SK-N-SH treated with all-trans-retinoic acid at 6 μM for 48 hours (cell line): ENCODE data around the gene MRGPRX4.
"Not testable (repeated sequence)": the region's sequence is repeated elsewhere in the genome, so short reads cannot be mapped to it uniquely, and the experiment has no call there.

Experiments used
- ATAC-seq: fragments of 200-7000 bp; cut with Tn5 transposase; 3 replicates; pipeline ENCODE4 v1.9.1; 2020; ENCODE audit warnings: mild to moderate bottlenecking, moderate library complexity
- ARNTL ChIP-seq: fragments of 450-650 bp; formaldehyde crosslinking; IDR thresholded peaks from 2 replicates; pipeline ENCODE4 v1.5.0; 2020; ENCODE audit warnings: low read depth, mild to moderate bottlenecking, moderate library complexity, borderline replicate concordance
- BACH2 ChIP-seq: fragments of 250-450 bp; sonication (Bioruptor Pico); IDR thresholded peaks from 2 replicates; pipeline ENCODE4 v1.9.0; 2021; ENCODE audit warnings: mild to moderate bottlenecking, borderline replicate concordance
- CREB5 ChIP-seq: fragments of 250-450 bp; sonication (Bioruptor Pico); IDR thresholded peaks from 2 replicates; pipeline ENCODE4 v1.5.1; 2020; ENCODE audit warnings: low read depth, mild to moderate bottlenecking, moderate library complexity
- CSDC2 ChIP-seq: fragments of 250-450 bp; sonication (Bioruptor Pico); IDR thresholded peaks from 2 replicates; pipeline ENCODE4 v1.5.0; 2020; ENCODE audit warnings: mild to moderate bottlenecking, moderate library complexity
- ESRRG ChIP-seq: fragments of 250-450 bp; sonication (Bioruptor Pico); IDR thresholded peaks from 2 replicates; pipeline ENCODE4 v1.6.1; 2021; ENCODE audit warnings: mild to moderate bottlenecking
- GLIS3 ChIP-seq: fragments of 250-450 bp; sonication (Bioruptor Pico); IDR thresholded peaks from 2 replicates; pipeline ENCODE4 v1.5.0; 2020; ENCODE audit warnings: mild to moderate bottlenecking, moderate library complexity
- ISL1 ChIP-seq: fragments of 250-450 bp; sonication (Bioruptor Pico); IDR thresholded peaks from 2 replicates; pipeline ENCODE4 v2.1.2; 2022; ENCODE audit warnings: mild to moderate bottlenecking, moderate library complexity
- OSR1 ChIP-seq: fragments of 250-450 bp; sonication (Bioruptor Pico); IDR thresholded peaks from 2 replicates; pipeline ENCODE4 v1.8.0; 2022; ENCODE audit warnings: moderate library complexity, mild to moderate bottlenecking, inconsistent platforms
- PATZ1 ChIP-seq: fragments of 250-450 bp; sonication (Bioruptor Pico); IDR thresholded peaks from 2 replicates; pipeline ENCODE4 v1.8.0; 2020; ENCODE audit warnings: mild to moderate bottlenecking, moderate library complexity, borderline replicate concordance
- POU6F1 ChIP-seq: fragments of 250-450 bp; sonication (Bioruptor Pico); IDR thresholded peaks from 2 replicates; pipeline ENCODE4 v1.8.0; 2021; ENCODE audit warnings: low read depth, mild to moderate bottlenecking, moderate library complexity, borderline replicate concordance
- PPARA ChIP-seq: fragments of 250-450 bp; sonication (Bioruptor Pico); IDR thresholded peaks from 2 replicates; pipeline ENCODE4 v1.5.0; 2020; ENCODE audit warnings: mild to moderate bottlenecking, borderline replicate concordance
- RARB ChIP-seq: fragments of 250-450 bp; sonication (Bioruptor Pico); IDR thresholded peaks from 2 replicates; pipeline ENCODE4 v1.8.0; 2021; ENCODE audit warnings: mild to moderate bottlenecking, moderate library complexity
- TCF4 ChIP-seq: fragments of 250-450 bp; sonication (Bioruptor Pico); IDR thresholded peaks from 2 replicates; pipeline ENCODE4 v1.8.0; 2021; ENCODE audit warnings: mild to moderate bottlenecking, moderate library complexity, borderline replicate concordance
- TOX ChIP-seq: fragments of 250-450 bp; sonication (Bioruptor Pico); IDR thresholded peaks from 2 replicates; pipeline ENCODE4 v1.8.0; 2021; ENCODE audit warnings: mild to moderate bottlenecking, moderate library complexity, borderline replicate concordance
- TSHZ2 ChIP-seq: fragments of 250-450 bp; sonication (Bioruptor Pico); IDR thresholded peaks from 2 replicates; pipeline ENCODE4 v1.5.0; 2020; ENCODE audit warnings: mild to moderate bottlenecking, moderate library complexity
- ZC3H10 ChIP-seq: fragments of 250-450 bp; sonication (Bioruptor Pico); IDR thresholded peaks from 2 replicates; pipeline ENCODE4 v1.5.1; 2021; ENCODE audit warnings: mild to moderate bottlenecking, moderate library complexity
- ZFP3 ChIP-seq: fragments of 250-450 bp; sonication (Bioruptor Pico); IDR thresholded peaks from 2 replicates; pipeline ENCODE4 v1.5.0; 2020; ENCODE audit warnings: mild to moderate bottlenecking, moderate library complexity
- ZFP30 ChIP-seq: fragments of 450-650 bp; formaldehyde crosslinking; IDR thresholded peaks from 2 replicates; pipeline ENCODE4 v1.5.0; 2022; ENCODE audit warnings: mild to moderate bottlenecking, moderate library complexity
- ZNF565 ChIP-seq: fragments of 450-650 bp; formaldehyde crosslinking; conservative IDR thresholded peaks from 2 replicates; pipeline ENCODE4 v1.5.0; 2020; ENCODE audit warnings: low read depth, mild to moderate bottlenecking, moderate library complexity
- ZNF70 ChIP-seq: fragments of 450-650 bp; formaldehyde crosslinking; IDR thresholded peaks from 2 replicates; pipeline ENCODE4 v1.5.0; 2020; ENCODE audit warnings: mild to moderate bottlenecking, moderate library complexity
- ZNF8 ChIP-seq: fragments of 450-650 bp; formaldehyde crosslinking; IDR thresholded peaks from 2 replicates; pipeline ENCODE4 v1.5.0; 2020; ENCODE audit warnings: mild to moderate bottlenecking, moderate library complexity

The MRGPRX4 gene

GRCh38 chr11:18172666-18173065 lies at the start of gene MRGPRX4:
Gene MRGPRX4 (plus strand): TSS chr11:18172837. CDS start chr11:18173257, 420 bp downstream.
- TF ChIP-seq TCF4, result no peak
- TF ChIP-seq ISL1 (CRISPR knock-in tag), result no peak
- no peak for TF ChIP-seq ARNTL (CRISPR knock-in tag)
- no peak for ATAC-seq

GRCh38 chr11:18131115-18131514 lies 41.5 kb upstream of the MRGPRX4 start:
- ATAC-seq, result not testable (repeated sequence)

- ATAC-seq, result no peak
- TF ChIP-seq POU6F1 (CRISPR knock-in tag), result no peak
- no peak for TF ChIP-seq ZNF70 (CRISPR knock-in tag)
- TF ChIP-seq ZFP3 (CRISPR knock-in tag), result no peak
- no peak for TF ChIP-seq TOX
- no peak for TF ChIP-seq PATZ1
Observed at GRCh38 chr11:18132341-18132740, 40.3 kb upstream of the MRGPRX4 start, which contains the start of gene MRGPRX3. Gene MRGPRX3 (plus strand): TSS chr11:18132571. CDS start chr11:18137203, 4,632 bp downstream.

- TF ChIP-seq PPARA (CRISPR knock-in tag), result no peak
- TF ChIP-seq CSDC2, result no peak
- TF ChIP-seq ISL1 (CRISPR knock-in tag), result no peak
- TF ChIP-seq ZNF8 (CRISPR knock-in tag), result no peak
- TF ChIP-seq OSR1, result no peak
- no peak for TF ChIP-seq TOX
- no peak for TF ChIP-seq TCF4
- TF ChIP-seq ESRRG (CRISPR knock-in tag), result no peak
- TF ChIP-seq ZNF565 (CRISPR knock-in tag), result no peak
- TF ChIP-seq ZFP30 (CRISPR knock-in tag), result no peak
- no peak for ATAC-seq
Observed at GRCh38 chr11:18135308-18135707, 37.3 kb upstream of the MRGPRX4 start.

GRCh38 chr11:18137186-18137800 lies 35.3 kb upstream of the MRGPRX4 start:
- TF ChIP-seq TSHZ2, result no peak
- TF ChIP-seq PATZ1, result no peak
- no peak for TF ChIP-seq ESRRG (CRISPR knock-in tag)
- no peak for TF ChIP-seq ZNF8 (CRISPR knock-in tag)
- no peak for TF ChIP-seq ZFP30 (CRISPR knock-in tag)
- no peak for TF ChIP-seq ZNF565 (CRISPR knock-in tag)
- TF ChIP-seq ZC3H10, result no peak
- no peak for TF ChIP-seq CSDC2
- no peak for TF ChIP-seq GLIS3 (CRISPR knock-in tag)
- no peak for TF ChIP-seq RARB (CRISPR knock-in tag)
- TF ChIP-seq TCF4, result no peak
- no peak for TF ChIP-seq CREB5 (CRISPR knock-in tag)
- TF ChIP-seq PPARA (CRISPR knock-in tag), result no peak
- TF ChIP-seq ISL1 (CRISPR knock-in tag), result no peak
- no peak for TF ChIP-seq OSR1
- no peak for TF ChIP-seq BACH2 (CRISPR knock-in tag)
- TF ChIP-seq POU6F1 (CRISPR knock-in tag), result no peak
- ATAC-seq, result no peak
